GM12873 (cell line): ENCODE data around the gene SUV39H1.

Experiments
- CTCF ChIP-seq: IDR thresholded peaks from 2 replicates; pipeline ENCODE4 v1.5.1; 2012; ENCODE audit warnings: low read depth, mild to moderate bottlenecking, moderate library complexity, low read length, control low read depth; ENCODE audit not compliant: insufficient read depth; ENCODE audit errors: missing control alignments

The SUV39H1 gene

GRCh38 chrX:48736303-48736702, 39.8 kb downstream of the SUV39H1 start:
- no peak for TF ChIP-seq CTCF

- no peak for TF ChIP-seq CTCF
Observed at GRCh38 chrX:48736878-48737212, 40.3 kb downstream of the SUV39H1 start.

- TF ChIP-seq CTCF, result no peak
Observed at GRCh38 chrX:48737213-48737938, 40.8 kb downstream of the SUV39H1 start.

- TF ChIP-seq CTCF, result no peak
Observed at GRCh38 chrX:48737940-48738339, 41.4 kb downstream of the SUV39H1 start.

- no peak for TF ChIP-seq CTCF
Observed at GRCh38 chrX:48741834-48742233, 45.3 kb downstream of the SUV39H1 start.

- no peak for TF ChIP-seq CTCF
Observed at GRCh38 chrX:48745222-48745621, 48.7 kb downstream of the SUV39H1 start.

GRCh38 chrX:48747415-48748016, 51.0 kb downstream of the SUV39H1 start:
- TF ChIP-seq CTCF, result no peak
